Hindlimb muscle (tissue), 1 donor: ENCODE measurements around the gene IPO8. TPM values are rescaled to one million over a fixed set of nuclear protein-coding genes. Genes with fewer than 3 reads are reported as not detected.
"Not testable (repeated sequence)": the region's sequence is repeated elsewhere in the genome, so short reads cannot be mapped to it uniquely, and the experiment has no call there.

Experiments
- DNase-seq: peaks from one replicate; pipeline ENCODE4 v3.0.0-alpha.2; 2013
- polyA plus RNA-seq: library from polyadenylated mRNA; unstranded; fragments of 120-200 nt; gene quantifications from one replicate; pipeline ENCODE4 v1.2.1, GENCODE V29; 2013; ENCODE audit not compliant: insufficient read length

Gene IPO8
- polyA plus RNA-seq, 1 donor: 25.8 TPM

GRCh38 chr12:30687265-30687986 is 8.2 kb downstream of the IPO8 start:
- DNase-seq: no peak

- no peak for DNase-seq
These were observed 16.4 kb downstream of the IPO8 start for GRCh38 chr12:30679241-30679640.

- DNase-seq: no peak
These were observed 17.4 kb downstream of the IPO8 start for GRCh38 chr12:30678221-30678620.

- no peak for DNase-seq
These were observed 34.5 kb downstream of the IPO8 start for GRCh38 chr12:30661210-30661609.

GRCh38 chr12:30652034-30652696 is 43.5 kb downstream of the IPO8 start:
- DNase-seq: no peak

- no peak for DNase-seq
These were observed 48.8 kb downstream of the IPO8 start for GRCh38 chr12:30646821-30647220.

- DNase-seq: no peak
These were observed 52.3 kb downstream of the IPO8 start for GRCh38 chr12:30643366-30643765.

- DNase-seq: no peak
These were observed 55.3 kb downstream of the IPO8 start for GRCh38 chr12:30640392-30640791.

GRCh38 chr12:30635385-30635784 is 60.3 kb downstream of the IPO8 start:
- DNase-seq: no peak

GRCh38 chr12:30631740-30632139 is 63.9 kb downstream of the IPO8 start:
- DNase-seq: no peak

GRCh38 chr12:30630979-30631285 is 64.7 kb downstream of the IPO8 start:
- DNase-seq: no peak

GRCh38 chr12:30630076-30630978 is 65.3 kb downstream of the IPO8 start:
- DNase-seq: no peak

GRCh38 chr12:30626847-30627246 is 68.8 kb downstream of the IPO8 start:
- DNase-seq: no peak

GRCh38 chr12:30624009-30624408 is 71.7 kb downstream of the IPO8 start:
- DNase-seq: no peak

GRCh38 chr12:30622509-30622908 is 73.2 kb downstream of the IPO8 start:
- no peak for DNase-seq

- not testable (repeated sequence) for DNase-seq
These were observed 73.9 kb downstream of the IPO8 start for GRCh38 chr12:30621663-30622241.

- DNase-seq: no peak
These were observed 78.2 kb downstream of the IPO8 start for GRCh38 chr12:30617346-30618016.

GRCh38 chr12:30614031-30614430 is 81.6 kb downstream of the IPO8 start:
- no peak for DNase-seq

- DNase-seq: no peak
These were observed 82.4 kb downstream of the IPO8 start for GRCh38 chr12:30613119-30613830.

GRCh38 chr12:30610718-30611117 is 85.0 kb downstream of the IPO8 start:
- DNase-seq: no peak

GRCh38 chr12:30609819-30610218 is 85.8 kb downstream of the IPO8 start:
- DNase-seq: not testable (repeated sequence)

- not testable (repeated sequence) for DNase-seq
These were observed 91.4 kb downstream of the IPO8 start for GRCh38 chr12:30604302-30604701.
